PC-9 (cell line): ENCODE results near the gene ZNF723. TPM values are rescaled to one million over a fixed set of nuclear protein-coding genes. Genes with fewer than 3 reads are reported as not detected.

Source experiments
- BruUV-seq: library from RNA; stranded (reverse); fragments of 400-500 nt; replicated peaks from 2 replicates; lab custom pipeline; 2021; lab: Mats Ljungman, UMichigan
- CTCF ChIA-PET: fragments of 300-600 bp; sonication (Branson Sonifier 250); formaldehyde crosslinking; loops from one replicate; lab custom pipeline; 2022; ENCODE audit warnings: antibody characterized with exemption; lab: Charles Lee
- POLR2A ChIA-PET: fragments of 300-600 bp; sonication (Branson Sonifier 250); formaldehyde crosslinking; loops from one replicate; lab custom pipeline; 2022; ENCODE audit warnings: antibody characterized with exemption; ENCODE audit not compliant: unreplicated experiment; lab: Charles Lee
- DNase-seq, 2 experiments: peaks; one replicate each; pipeline versions ENCODE4 v3.0.0 to v3.0.0-alpha.2; 2015 to 2022; ENCODE audit warnings: mixed read lengths in 1 of 2
- H2AFZ ChIP-seq: fragments of 200-600 bp; sonication (generic); 2 replicates; pipeline ENCODE4 v1.8.1; 2017; ENCODE audit warnings: antibody characterized with exemption
- H3F3A ChIP-seq: fragments of 200-600 bp; sonication (generic); 2 replicates; pipeline ENCODE4 v1.8.1; 2017; ENCODE audit warnings: antibody characterized with exemption, mild to moderate bottlenecking, low read depth; ENCODE audit not compliant: insufficient read depth
- H3K27ac ChIP-seq: fragments of 200-600 bp; sonication (generic); 2 replicates; pipeline ENCODE4 v1.6.1; 2016; ENCODE audit warnings: mixed run types
- H3K27me3 ChIP-seq: fragments of 200-600 bp; sonication (generic); 2 replicates; pipeline ENCODE4 v1.6.1; 2016; ENCODE audit warnings: low read depth, mixed run types; ENCODE audit not compliant: insufficient read depth
- H3K36me3 ChIP-seq: fragments of 200-600 bp; sonication (generic); 2 replicates; pipeline ENCODE4 v1.6.1; 2016; ENCODE audit warnings: low read depth, mixed run types
- H3K4me1 ChIP-seq: fragments of 200-600 bp; sonication (generic); replicated peaks from 2 replicates; pipeline ENCODE4 v1.6.1; 2016; ENCODE audit warnings: mixed run types; ENCODE audit not compliant: insufficient read depth
- H3K4me2 ChIP-seq: fragments of 200-600 bp; sonication (generic); 2 replicates; pipeline ENCODE4 v1.6.1; 2017; ENCODE audit warnings: mixed run types
- H3K4me3 ChIP-seq: fragments of 200-600 bp; sonication (generic); 2 replicates; pipeline ENCODE4 v1.6.1; 2016; ENCODE audit warnings: mixed run types
- H3K79me2 ChIP-seq: fragments of 200-600 bp; sonication (generic); 2 replicates; pipeline ENCODE4 v1.6.1; 2017; ENCODE audit warnings: low read depth, mixed run types
- H3K9me2 ChIP-seq: fragments of 200-600 bp; sonication (generic); 2 replicates; pipeline ENCODE4 v1.8.1; 2017; ENCODE audit warnings: mild to moderate bottlenecking; ENCODE audit not compliant: insufficient read depth
- H3K9me3 ChIP-seq: fragments of 200-600 bp; sonication (generic); 2 replicates; pipeline ENCODE4 v1.8.1; 2016; ENCODE audit warnings: low read depth; ENCODE audit not compliant: insufficient read depth
- H4K20me1 ChIP-seq: fragments of 200-600 bp; sonication (generic); 2 replicates; pipeline ENCODE4 v1.8.1; 2017; ENCODE audit not compliant: insufficient read depth
- CTCF ChIP-seq: fragments of 200-600 bp; sonication (generic); conservative IDR thresholded peaks from 2 replicates; pipeline ENCODE4 v1.6.1; 2017; ENCODE audit warnings: mixed run types, antibody characterized with exemption, mild to moderate bottlenecking, moderate library complexity
- EZH2 ChIP-seq: fragments of 200-600 bp; sonication (generic); IDR thresholded peaks from 2 replicates; pipeline ENCODE4 v1.8.0; 2017; ENCODE audit warnings: antibody characterized with exemption, low read depth
- intact Hi-C: fragments of 100-400 bp; cut with micrococcal nuclease; formaldehyde crosslinking; loops from one replicate; pipeline ENCODE4 v1.10.0; 2022; ENCODE audit not compliant: unreplicated experiment
- total RNA-seq: library from RNA; stranded (reverse); gene quantifications from 2 replicates; pipeline ENCODE4 v1.2.3, GENCODE V29; 2021

The ZNF723 gene
- total RNA-seq, 1 experiment from 2014 or later = not detected

- H2AFZ ChIP-seq = no peak overlapping the region
- no peaks in the 10 kb centered on the region for H3K27me3 ChIP-seq
- ChIA-PET POLR2A (no interaction called here), CTCF (no interaction called here)
- no peaks in the 10 kb centered on the region; the same call in 1 of the 2 replicates for H3K9me2 ChIP-seq
- no peaks in the 10 kb centered on the region; the same call in 1 of the 2 replicates for H3F3A ChIP-seq
- no peak for DNase-seq
- no peaks in the 10 kb centered on the region for H3K79me2 ChIP-seq
- intact Hi-C loops = no loop called here
- BruUV-seq = no TSS peak
- no peaks in the 10 kb centered on the region for H3K36me3 ChIP-seq
- no peak overlapping the region for H3K4me3 ChIP-seq
- TF ChIP-seq CTCF = no peak
- no peak for TF ChIP-seq EZH2
- no peaks in the 10 kb centered on the region for H4K20me1 ChIP-seq
- no peaks in the 10 kb centered on the region for H3K4me1 ChIP-seq
- H3K27ac ChIP-seq = no peak overlapping the region
- H3K9me3 ChIP-seq = peaks cover 14% of the 10 kb centered on the region; the same call in 1 of the 2 replicates
- no peak overlapping the region for H3K4me2 ChIP-seq
Measured at GRCh38 chr19:22893855-22894270, 61.8 kb downstream of the ZNF723 start.

- Histone ChIP-seq H3K4me2 (no peak overlapping the region), H3F3A (no peaks in the 10 kb centered on the region), H3K27ac (no peak overlapping the region), H3K4me1 (no peaks in the 10 kb centered on the region), H3K4me3 (no peak overlapping the region), H3K36me3 (no peaks in the 10 kb centered on the region), H4K20me1 (no peaks in the 10 kb centered on the region), H2AFZ (no peak overlapping the region), H3K27me3 (no peaks in the 10 kb centered on the region), H3K79me2 (no peaks in the 10 kb centered on the region), H3K9me2 (no peaks in the 10 kb centered on the region), H3K9me3 (peaks cover 10% of the 10 kb centered on the region)
- intact Hi-C loops = no loop called here
- TF ChIP-seq CTCF (no peak), EZH2 (no peak)
- CTCF ChIA-PET = no interaction called here
- no TSS peak for BruUV-seq
- POLR2A ChIA-PET = no interaction called here
- no peak for DNase-seq
Measured at GRCh38 chr19:22901431-22902130, 69.5 kb downstream of the ZNF723 start.

Other genes with a start within 250 kb of the ZNF723 start
- not detected in 2 replicates for gene ZNF492, start 198.0 kb upstream of the ZNF723 start, total RNA-seq
- gene ZNF99, start 48.1 kb upstream of the ZNF723 start, total RNA-seq = not detected in 2 replicates
- gene ZNF728, start 170.9 kb downstream of the ZNF723 start, total RNA-seq = not detected in 2 replicates